HL-60 (cell line): ENCODE results near the gene ZNF19.

Source experiments
- DNase-seq, 2 experiments: peaks; one replicate each; pipeline ENCODE4 v3.0.0-alpha.2; 2010 to 2020; ENCODE audit warnings: low read depth in 1 of 2, low spot score in 1 of 2
- H3K27ac ChIP-seq: fragments of 250-450 bp; sonication (Bioruptor Pico); replicated peaks from 2 replicates; pipeline ENCODE4 v1.5.1; 2020; ENCODE audit warnings: mild to moderate bottlenecking, moderate library complexity
- H3K27me3 ChIP-seq: fragments of 250-450 bp; sonication (Bioruptor Pico); 2 replicates; pipeline ENCODE4 v1.5.1; 2021; ENCODE audit warnings: mild to moderate bottlenecking, moderate library complexity; ENCODE audit not compliant: insufficient read depth, poor library complexity, severe bottlenecking
- H3K4me3 ChIP-seq: replicated peaks from 2 replicates; pipeline ENCODE4 v1.5.1; 2011; ENCODE audit warnings: mild to moderate bottlenecking, control low read depth, low read length; ENCODE audit not compliant: insufficient read depth
- CTCF ChIP-seq: IDR thresholded peaks from one replicate; pipeline ENCODE4 v1.5.1; 2011; ENCODE audit warnings: low read length, control low read depth, inconsistent platforms; ENCODE audit not compliant: insufficient read depth
- GABPA ChIP-seq: IDR thresholded peaks from 2 replicates; pipeline ENCODE4 v1.6.1; 2012; ENCODE audit warnings: low read depth
- POLR2AphosphoS5 ChIP-seq: IDR thresholded peaks from 2 replicates; pipeline ENCODE4 v1.6.1; 2012; ENCODE audit warnings: low read depth
- REST ChIP-seq: IDR thresholded peaks from 2 replicates; pipeline ENCODE4 v1.6.1; 2012; ENCODE audit warnings: low read depth; ENCODE audit not compliant: insufficient replicate concordance
- SPI1 ChIP-seq: IDR thresholded peaks from 2 replicates; pipeline ENCODE4 v1.6.1; 2012; ENCODE audit warnings: low read depth, mild to moderate bottlenecking, borderline replicate concordance

The ZNF19 gene

GRCh38 chr16:71515026-71515425 is 25.9 kb upstream of the ZNF19 start:
- Histone ChIP-seq H3K4me3 (no peak overlapping the region), H3K27ac (no peak overlapping the region), H3K27me3 (no peaks in the 10 kb centered on the region)
- no peak for TF ChIP-seq REST
- TF ChIP-seq SPI1: no peak
- DNase-seq: no peak

DNA sequence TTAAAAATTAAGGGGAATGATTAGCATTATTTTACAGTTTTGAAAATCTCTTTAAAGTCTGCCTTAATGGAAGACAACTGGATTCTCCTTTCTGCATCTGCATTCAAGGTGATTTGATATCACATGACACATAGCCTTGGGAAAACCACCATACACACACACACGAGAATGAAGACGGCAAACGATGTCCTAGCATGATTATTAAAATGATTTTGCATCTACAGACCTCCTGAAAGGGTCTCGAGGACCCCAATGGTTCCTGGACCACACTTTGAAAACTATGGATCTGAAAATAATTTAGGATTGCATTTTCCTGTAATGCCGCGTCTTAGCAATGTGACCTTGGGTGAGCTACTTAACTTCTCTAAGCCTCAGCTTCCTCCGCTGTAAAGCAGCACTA is 25.4 kb upstream of the ZNF19 start:
- DNase-seq: no peak
- H3K27me3 ChIP-seq: peaks cover 4% of the 10 kb centered on the region
- H3K27ac ChIP-seq: no peak overlapping the region
- no peak for TF ChIP-seq GABPA
- TF ChIP-seq REST: no peak
- TF ChIP-seq CTCF: no peak
- TF ChIP-seq POLR2AphosphoS5: no peak
- no peak overlapping the region for H3K4me3 ChIP-seq

- Histone ChIP-seq H3K27ac (no peak overlapping the region), H3K27me3 (peaks cover 7% of the 10 kb centered on the region), H3K4me3 (no peak overlapping the region)
- DNase-seq: no peak
- TF ChIP-seq CTCF (no peak), GABPA (no peak), REST (no peak), SPI1 (no peak), POLR2AphosphoS5 (no peak)
Observed at GRCh38 chr16:71513302-71513701, 24.2 kb upstream of the ZNF19 start.

DNA sequence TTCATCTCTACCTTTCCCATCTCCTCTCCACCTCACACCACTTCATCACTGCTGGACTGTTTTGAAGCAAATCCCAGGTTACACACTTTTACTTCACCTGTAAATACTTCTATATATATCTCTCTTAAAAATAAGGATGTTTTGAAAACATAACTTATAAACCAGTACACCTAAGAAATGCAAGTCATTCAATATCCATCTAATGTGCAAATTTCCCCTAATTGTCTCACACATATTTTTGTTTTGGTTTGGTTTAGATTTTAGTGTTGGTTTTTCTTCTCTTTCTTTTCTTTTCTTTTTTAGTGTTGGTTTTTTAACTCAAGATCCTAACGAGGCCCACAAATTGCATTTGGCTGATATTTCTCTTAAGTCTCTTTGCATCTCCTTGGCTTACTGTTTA is 17.9 kb upstream of the ZNF19 start:
- no peak for DNase-seq
- TF ChIP-seq CTCF: no peak
- TF ChIP-seq POLR2AphosphoS5: no peak
- TF ChIP-seq REST: no peak
- TF ChIP-seq SPI1: no peak
- no peak for TF ChIP-seq GABPA
- no peak overlapping the region for H3K27ac ChIP-seq
- H3K4me3 ChIP-seq: no peak overlapping the region
- H3K27me3 ChIP-seq: peaks cover 7% of the 10 kb centered on the region
